Measurements from ENCODE around the gene GABBR2. TPM values are rescaled to one million over a fixed set of nuclear protein-coding genes. Genes with fewer than 3 reads are reported as not detected.

Gene GABBR2
- total and polyA plus RNA-seq, 2 donors (not counting 1 experiment from before 2014, with no cell fraction given): 0.03 TPM; not detected in 1

DNA sequence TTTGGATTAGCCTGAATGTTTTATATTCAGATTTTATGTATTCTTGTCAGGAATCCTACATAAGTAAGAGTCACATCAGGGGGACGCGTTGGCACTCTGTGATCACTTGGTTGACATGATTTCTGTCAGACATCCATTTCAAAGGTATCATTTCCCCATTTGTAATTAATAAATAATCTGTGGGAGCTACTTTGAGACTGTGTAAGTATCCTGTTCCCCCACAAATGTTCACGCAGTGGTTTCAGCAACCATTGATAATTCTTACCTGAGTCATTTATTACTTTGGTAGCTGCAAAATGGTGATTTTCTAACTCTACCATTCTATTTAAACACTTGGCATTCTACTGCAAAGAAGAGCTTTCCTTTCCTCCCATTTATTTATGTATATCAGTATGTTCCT, 396.4 kb downstream of the GABBR2 start:
- Histone ChIP-seq H3K27me3 (replicated peaks in 1 of 4; ENCODE audit: control extremely low read depth in 1 of 4, control insufficient read depth in 3 of 4, insufficient read depth in 4 of 4, low read length in 3 of 4) (peaks cover 0 to 4% (median 1%) of the 10 kb centered on the region in 4 experiments), H3K27ac (ENCODE audit: low read length in 2 of 2) (no peak overlapping the region), H3K4me3 (ENCODE audit: control extremely low read depth in 1 of 5, extremely low read depth in 1 of 5, insufficient read depth in 1 of 5, low read depth in 2 of 5, low read length in 4 of 5) (no peak overlapping the region), H2AFZ (ENCODE audit: insufficient read depth, low read depth, low read length, poor library complexity, severe bottlenecking) (no peak overlapping the region), H3K9ac (ENCODE audit: low read length) (no peak overlapping the region), H3K79me2 (ENCODE audit: control insufficient read depth, insufficient read depth, low read length) (no peaks in the 10 kb centered on the region), H3K4me1 (ENCODE audit: control insufficient read depth in 2 of 2, insufficient read depth in 2 of 2, low read length in 2 of 2) (no peaks in the 10 kb centered on the region), H3K36me3 (replicated peaks in 1 of 2; ENCODE audit: control extremely low read depth in 1 of 2, control insufficient read depth in 1 of 2, extremely low read depth in 1 of 2, insufficient read depth in 2 of 2, low read length in 1 of 2) (no peaks in the 10 kb centered on the region), H3K9me3 (ENCODE audit: control extremely low read depth in 1 of 3, control insufficient read depth in 2 of 3, insufficient read depth in 1 of 3, low read length in 2 of 3) (no peaks in the 10 kb centered on the region), H3K4me2 (replicated peaks; ENCODE audit: low read depth, low read length, poor library complexity, severe bottlenecking) (no peak overlapping the region), H4K20me1 (ENCODE audit: control insufficient read depth, insufficient read depth, low read length, poor library complexity, severe bottlenecking) (no peaks in the 10 kb centered on the region)
- ChIA-PET POLR2A (no interaction called here), CTCF (interaction anchor here (8.4 kb wide), 1 partner anchor 462 kb away, joined by 123 read pairs; no protein-coding TSS in a partner anchor)
- ATAC-seq (ENCODE audit: low read depth): no peak
- Mint-ChIP-seq H3K4me3 (no peak overlapping the region), H3K4me1 (peaks cover 2% of the 10 kb centered on the region), H3K27ac (no peak overlapping the region), H3K9me3 (ENCODE audit: insufficient read depth) (no peaks in the 10 kb centered on the region), H3K27me3 (no peaks in the 10 kb centered on the region)
- no peak for TF ChIP-seq EZH2 (IDR thresholded peaks at IDR 0.05; ENCODE audit: borderline replicate concordance, insufficient read depth, low read depth, low read length, poor library complexity, severe bottlenecking)
- TF ChIP-seq, protein P1, sequence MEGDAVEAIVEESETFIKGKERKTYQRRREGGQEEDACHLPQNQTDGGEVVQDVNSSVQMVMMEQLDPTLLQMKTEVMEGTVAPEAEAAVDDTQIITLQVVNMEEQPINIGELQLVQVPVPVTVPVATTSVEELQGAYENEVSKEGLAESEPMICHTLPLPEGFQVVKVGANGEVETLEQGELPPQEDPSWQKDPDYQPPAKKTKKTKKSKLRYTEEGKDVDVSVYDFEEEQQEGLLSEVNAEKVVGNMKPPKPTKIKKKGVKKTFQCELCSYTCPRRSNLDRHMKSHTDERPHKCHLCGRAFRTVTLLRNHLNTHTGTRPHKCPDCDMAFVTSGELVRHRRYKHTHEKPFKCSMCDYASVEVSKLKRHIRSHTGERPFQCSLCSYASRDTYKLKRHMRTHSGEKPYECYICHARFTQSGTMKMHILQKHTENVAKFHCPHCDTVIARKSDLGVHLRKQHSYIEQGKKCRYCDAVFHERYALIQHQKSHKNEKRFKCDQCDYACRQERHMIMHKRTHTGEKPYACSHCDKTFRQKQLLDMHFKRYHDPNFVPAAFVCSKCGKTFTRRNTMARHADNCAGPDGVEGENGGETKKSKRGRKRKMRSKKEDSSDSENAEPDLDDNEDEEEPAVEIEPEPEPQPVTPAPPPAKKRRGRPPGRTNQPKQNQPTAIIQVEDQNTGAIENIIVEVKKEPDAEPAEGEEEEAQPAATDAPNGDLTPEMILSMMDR (IDR thresholded peaks at IDR 0.05): no peak
- intact Hi-C loops (cut with micrococcal nuclease): loop anchor here (10.0 kb wide), 1 partner anchor 212 kb away; no protein-coding TSS in a partner anchor
- no CpG with 5 or more reads among the region's 3 CpGs for WGBS (ENCODE audit: insufficient coverage)
- DNase-seq: no peak

DNA sequence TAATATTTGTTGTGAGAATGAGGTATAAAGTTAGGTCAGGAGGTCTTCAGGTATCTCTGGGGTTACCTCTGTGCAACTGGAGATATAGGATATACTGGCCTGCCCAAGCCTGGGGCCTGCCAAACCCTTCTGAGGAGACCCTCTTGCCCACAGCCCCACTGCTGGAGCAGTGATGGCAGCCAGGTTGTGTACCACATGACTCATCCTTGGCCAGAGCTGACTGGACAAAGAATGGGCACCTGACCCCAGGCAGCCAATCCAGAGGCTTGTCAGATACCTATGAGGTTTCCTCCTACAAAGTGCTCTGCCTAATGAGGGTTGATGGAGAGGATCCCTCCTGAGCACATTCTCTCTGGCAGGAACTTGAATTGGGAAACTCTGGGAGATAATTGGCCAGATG, 397.2 kb downstream of the GABBR2 start:
- H3K4me3 Mint-ChIP-seq: no peak overlapping the region
- no peaks in the 10 kb centered on the region for H3K36me3 ChIP-seq (replicated peaks in 1 of 2; ENCODE audit: control extremely low read depth in 1 of 2, control insufficient read depth in 1 of 2, extremely low read depth in 1 of 2, insufficient read depth in 2 of 2, low read length in 1 of 2)
- no peak overlapping the region for H3K27ac Mint-ChIP-seq
- no peak overlapping the region for H3K4me2 ChIP-seq (replicated peaks; ENCODE audit: low read depth, low read length, poor library complexity, severe bottlenecking)
- H3K27me3 Mint-ChIP-seq: no peaks in the 10 kb centered on the region
- peaks cover 2% of the 10 kb centered on the region for H3K4me1 Mint-ChIP-seq
- CTCF ChIA-PET: no interaction called here
- H3K4me1 ChIP-seq (ENCODE audit: control insufficient read depth in 2 of 2, insufficient read depth in 2 of 2, low read length in 2 of 2): no peaks in the 10 kb centered on the region
- ATAC-seq (ENCODE audit: low read depth): no peak
- no peak overlapping the region for H3K4me3 ChIP-seq (ENCODE audit: control extremely low read depth in 1 of 5, extremely low read depth in 1 of 5, insufficient read depth in 1 of 5, low read depth in 2 of 5, low read length in 4 of 5)
- H3K9ac ChIP-seq (ENCODE audit: low read length): no peak overlapping the region
- intact Hi-C loops (cut with micrococcal nuclease): loop anchor here (10.0 kb wide), 1 partner anchor 213 kb away; no protein-coding TSS in a partner anchor
- H4K20me1 ChIP-seq (ENCODE audit: control insufficient read depth, insufficient read depth, low read length, poor library complexity, severe bottlenecking): no peaks in the 10 kb centered on the region
- no peaks in the 10 kb centered on the region for H3K9me3 ChIP-seq (ENCODE audit: control extremely low read depth in 1 of 3, control insufficient read depth in 2 of 3, insufficient read depth in 1 of 3, low read length in 2 of 3)
- TF ChIP-seq, protein P1 (IDR thresholded peaks at IDR 0.05): no peak
- TF ChIP-seq EZH2 (IDR thresholded peaks at IDR 0.05; ENCODE audit: borderline replicate concordance, insufficient read depth, low read depth, low read length, poor library complexity, severe bottlenecking): no peak
- H3K79me2 ChIP-seq (ENCODE audit: control insufficient read depth, insufficient read depth, low read length): no peaks in the 10 kb centered on the region
- no peaks in the 10 kb centered on the region for H3K9me3 Mint-ChIP-seq (ENCODE audit: insufficient read depth)
- POLR2A ChIA-PET: no interaction called here
- no peak overlapping the region for H2AFZ ChIP-seq (ENCODE audit: insufficient read depth, low read depth, low read length, poor library complexity, severe bottlenecking)
- no peak overlapping the region for H3K27ac ChIP-seq (ENCODE audit: low read length in 2 of 2)
- H3K27me3 ChIP-seq (replicated peaks in 1 of 4; ENCODE audit: control extremely low read depth in 1 of 4, control insufficient read depth in 3 of 4, insufficient read depth in 4 of 4, low read length in 3 of 4): peaks cover 0 to 4% (median 1%) of the 10 kb centered on the region in 4 experiments
- no peak for DNase-seq

Data from B cell (primary cell).